Tibial nerve (tissue), 4 donors: ENCODE data around the gene MIF4GD. TPM values are rescaled to one million over a fixed set of nuclear protein-coding genes. Genes with fewer than 3 reads are reported as not detected.

ENCODE experiments used
- DNase-seq, 2 donors: peaks; one replicate each; pipeline ENCODE4 v3.0.0-alpha.2; 2019; ENCODE audit warnings: low spot score in 2 of 2
- H3K27ac ChIP-seq, 4 donors: fragments of 200-600 bp; sonication (generic) in 3 of 4; one replicate each; pipeline ENCODE4 v1.5.1; 2017 to 2019; ENCODE audit warnings: mild to moderate bottlenecking in 1 of 4
- H3K27me3 ChIP-seq, 2 donors: fragments of 200-600 bp; sonication (generic) in 1 of 2; one replicate each; pipeline versions ENCODE4 v1.5.1 to v1.6.0; 2017 to 2019
- H3K36me3 ChIP-seq, 3 donors: fragments of 200-600 bp; sonication (generic); one replicate each; pipeline ENCODE4 v1.5.1; 2018 to 2019
- H3K4me1 ChIP-seq, 4 donors: fragments of 200-600 bp; sonication (generic) in 3 of 4; one replicate each; pipeline ENCODE4 v1.5.1; 2017 to 2019
- H3K4me3 ChIP-seq, 4 donors: fragments of 200-600 bp; sonication (generic) in 3 of 4; one replicate each; pipeline ENCODE4 v1.5.1; 2017 to 2019; ENCODE audit warnings: mild to moderate bottlenecking in 1 of 4, moderate library complexity in 1 of 4
- H3K9me3 ChIP-seq, 4 donors: fragments of 200-600 bp; sonication (generic) in 3 of 4; one replicate each; pipeline ENCODE4 v1.5.1; 2017 to 2019
- CTCF ChIP-seq, 5 experiments: fragments of 200-600 bp in 3 of 5; fragments of 450-650 bp in 2 of 5; sonication (generic) in 3 of 5; IDR thresholded peaks; one replicate each; pipeline ENCODE4 v1.5.1; 2016 to 2019; ENCODE audit warnings: antibody characterized with exemption in 5 of 5, mild to moderate bottlenecking in 3 of 5, moderate library complexity in 2 of 5
- EP300 ChIP-seq, 2 donors: sonication (generic); formaldehyde crosslinking; IDR thresholded peaks; one replicate each; pipeline ENCODE4 v1.6.1; 2017; ENCODE audit warnings: antibody characterized with exemption in 2 of 2, mild to moderate bottlenecking in 1 of 2
- POLR2A ChIP-seq, 2 donors: fragments of 450-650 bp; IDR thresholded peaks; one replicate each; pipeline ENCODE4 v1.6.1; 2017; ENCODE audit warnings: antibody characterized with exemption in 2 of 2, mild to moderate bottlenecking in 2 of 2, moderate library complexity in 2 of 2
- WGBS, 2 donors: methylation state at CpG; one replicate each; pipeline ENCODE4 v1.1.5; 2018; 5-methylcytosine and 5-hydroxymethylcytosine counted together
- total RNA-seq, 4 donors: library from RNA; depleted of rRNA; stranded (reverse); fragments of >200 nt; gene quantifications; one replicate each; pipeline ENCODE4 v1.1.0, GENCODE V29; 2016

The MIF4GD gene
- total RNA-seq, 4 donors from 2014 or later, result 18.4 to 53.1 (median 41.0) TPM

- Histone ChIP-seq H3K4me1 (peaks cover 0 to 39% (median 8%) of the 10 kb centered on the region in 4 donors), H3K36me3 (peaks cover 9 to 98% (median 56%) of the 10 kb centered on the region in 3 donors), H3K27ac (no peak overlapping the region), H3K27me3 (no peaks in the 10 kb centered on the region), H3K9me3 (no peaks in the 10 kb centered on the region), H3K4me3 (no peak overlapping the region)
- WGBS, 2 donors, result 79 to 81% methylated on average over 10 to 12 of the region's 12 CpGs
- DNase-seq, result no peak
- no peak for TF ChIP-seq CTCF (IDR thresholded peaks at IDR 0.05)
- no peak for TF ChIP-seq POLR2A (IDR thresholded peaks at IDR 0.05)
- no peak for TF ChIP-seq EP300 (IDR thresholded peaks at IDR 0.05)
Measured at GRCh38 chr17:75237100-75238014, 33.7 kb downstream of the MIF4GD start.

DNA sequence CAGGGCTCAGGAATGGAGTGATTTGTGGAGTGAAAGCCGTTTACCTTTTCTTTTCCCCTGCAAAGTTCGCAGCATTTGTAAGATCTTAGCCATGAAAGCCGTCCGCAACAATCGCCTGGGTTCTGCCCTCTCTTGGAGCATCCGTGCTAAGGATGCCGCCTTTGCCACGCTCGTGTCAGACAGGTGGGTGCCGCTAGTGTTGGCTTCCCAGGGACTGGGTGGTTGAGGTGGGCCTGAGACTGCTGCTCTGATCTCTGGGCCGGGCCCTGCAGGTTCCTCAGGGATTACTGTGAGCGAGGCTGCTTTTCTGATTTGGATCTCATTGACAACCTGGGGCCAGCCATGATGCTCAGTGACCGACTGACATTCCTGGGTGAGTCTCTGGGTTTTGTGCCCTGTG is 38.2 kb downstream of the MIF4GD start:
- Histone ChIP-seq H3K4me3 (no peak overlapping the region), H3K4me1 (no peaks in the 10 kb centered on the region), H3K27ac (no peak overlapping the region), H3K27me3 (no peaks in the 10 kb centered on the region), H3K9me3 (no peaks in the 10 kb centered on the region), H3K36me3 (peaks cover 1 to 98% (median 44%) of the 10 kb centered on the region in 3 donors)
- no peak for DNase-seq
- no peak for TF ChIP-seq POLR2A (IDR thresholded peaks at IDR 0.05)
- no peak for TF ChIP-seq EP300 (IDR thresholded peaks at IDR 0.05)
- TF ChIP-seq CTCF (IDR thresholded peaks at IDR 0.05), result no peak
- 92 to 95% methylated on average over 13 of the region's 13 CpGs for WGBS, 2 donors

GRCh38 chr17:75231741-75232464 is 39.1 kb downstream of the MIF4GD start:
- WGBS, 2 donors, result 90% methylated on average over 18 of the region's 18 CpGs
- H3K36me3 ChIP-seq, result peaks cover 3 to 96% (median 36%) of the 10 kb centered on the region in 3 donors
- no peak overlapping the region for H3K4me3 ChIP-seq
- H3K9me3 ChIP-seq, result no peaks in the 10 kb centered on the region
- H3K27ac ChIP-seq, result no peak overlapping the region
- TF ChIP-seq POLR2A (IDR thresholded peaks at IDR 0.05) (no peak), CTCF (IDR thresholded peaks at IDR 0.05) (no peak), EP300 (IDR thresholded peaks at IDR 0.05) (no peak)
- no peaks in the 10 kb centered on the region for H3K27me3 ChIP-seq
- no peaks in the 10 kb centered on the region for H3K4me1 ChIP-seq
- DNase-seq, result no peak

- Histone ChIP-seq H3K9me3 (no peaks in the 10 kb centered on the region), H3K27me3 (no peaks in the 10 kb centered on the region), H3K4me3 (no peak overlapping the region), H3K4me1 (no peaks in the 10 kb centered on the region), H3K27ac (no peak overlapping the region), H3K36me3 (peaks cover 3 to 96% (median 36%) of the 10 kb centered on the region in 3 donors)
- 98% methylated on average over 8 of the region's 8 CpGs for WGBS, 2 donors
- TF ChIP-seq POLR2A (IDR thresholded peaks at IDR 0.05) (no peak), CTCF (IDR thresholded peaks at IDR 0.05) (no peak), EP300 (IDR thresholded peaks at IDR 0.05) (no peak)
- no peak for DNase-seq
Measured at GRCh38 chr17:75231071-75231470, 40.0 kb downstream of the MIF4GD start.

DNA sequence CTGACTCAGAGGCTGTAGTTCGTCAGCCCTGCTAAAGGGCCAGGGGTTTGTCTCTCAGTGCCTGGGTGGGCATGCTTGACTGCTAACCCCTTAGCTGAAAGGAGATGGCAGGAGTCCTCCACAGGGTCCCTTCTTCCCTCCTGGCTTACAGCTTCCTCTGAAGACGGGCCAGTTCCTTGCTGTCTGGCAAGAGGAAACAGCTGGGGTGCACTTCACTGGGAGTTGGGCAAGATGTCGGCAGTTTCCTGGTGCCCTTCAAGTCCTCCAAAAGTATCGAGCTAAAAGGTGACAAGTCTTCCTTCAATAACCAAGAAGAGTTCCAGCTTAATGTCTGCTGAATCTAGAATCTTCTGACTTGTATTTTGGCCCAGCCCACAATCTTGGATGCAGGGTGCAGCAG is 42.2 kb downstream of the MIF4GD start:
- Histone ChIP-seq H3K27ac (peak overlapping the region in 2 of 4 donors; percentile 40 to 75), H3K36me3 (peaks cover 4 to 95% (median 29%) of the 10 kb centered on the region in 3 donors), H3K4me3 (no peak overlapping the region), H3K27me3 (no peaks in the 10 kb centered on the region), H3K9me3 (no peaks in the 10 kb centered on the region), H3K4me1 (no peaks in the 10 kb centered on the region)
- WGBS, 2 donors, result 57 to 76% methylated on average over 4 of the region's 4 CpGs
- DNase-seq, result no peak
- TF ChIP-seq EP300 (IDR thresholded peaks at IDR 0.05) (no peak), POLR2A (IDR thresholded peaks at IDR 0.05) (no peak), CTCF (IDR thresholded peaks at IDR 0.05) (no peak)
